Right lobe of liver (tissue), 4 donors: ENCODE data around the gene SLC38A3.

ENCODE experiments used
- POLR2A ChIP-seq: fragments of 450-650 bp; IDR thresholded peaks from one replicate; pipeline ENCODE4 v1.6.1; 2017; ENCODE audit warnings: antibody characterized with exemption, mild to moderate bottlenecking
- TF ChIP-seq, protein P1 (sequence below), 4 donors: fragments of 200-600 bp in 3 of 4; fragments of 450-650 bp in 1 of 4; IDR thresholded peaks; one replicate each; pipeline versions ENCODE4 v1.5.1 to v1.8.0; 2016 to 2022; ENCODE audit warnings: antibody characterized with exemption in 4 of 4, mild to moderate bottlenecking in 2 of 4
- donor health status: DM: no; HTN: no; CAD: no.
- donor health status: DM: no; HTN: no; CAD: no.
- donor health status: DM: no; HTN: yes; CAD: no.

- TF ChIP-seq, protein P1, sequence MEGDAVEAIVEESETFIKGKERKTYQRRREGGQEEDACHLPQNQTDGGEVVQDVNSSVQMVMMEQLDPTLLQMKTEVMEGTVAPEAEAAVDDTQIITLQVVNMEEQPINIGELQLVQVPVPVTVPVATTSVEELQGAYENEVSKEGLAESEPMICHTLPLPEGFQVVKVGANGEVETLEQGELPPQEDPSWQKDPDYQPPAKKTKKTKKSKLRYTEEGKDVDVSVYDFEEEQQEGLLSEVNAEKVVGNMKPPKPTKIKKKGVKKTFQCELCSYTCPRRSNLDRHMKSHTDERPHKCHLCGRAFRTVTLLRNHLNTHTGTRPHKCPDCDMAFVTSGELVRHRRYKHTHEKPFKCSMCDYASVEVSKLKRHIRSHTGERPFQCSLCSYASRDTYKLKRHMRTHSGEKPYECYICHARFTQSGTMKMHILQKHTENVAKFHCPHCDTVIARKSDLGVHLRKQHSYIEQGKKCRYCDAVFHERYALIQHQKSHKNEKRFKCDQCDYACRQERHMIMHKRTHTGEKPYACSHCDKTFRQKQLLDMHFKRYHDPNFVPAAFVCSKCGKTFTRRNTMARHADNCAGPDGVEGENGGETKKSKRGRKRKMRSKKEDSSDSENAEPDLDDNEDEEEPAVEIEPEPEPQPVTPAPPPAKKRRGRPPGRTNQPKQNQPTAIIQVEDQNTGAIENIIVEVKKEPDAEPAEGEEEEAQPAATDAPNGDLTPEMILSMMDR (IDR thresholded peaks at IDR 0.05): no peak
- no peak for TF ChIP-seq POLR2A
Measured at GRCh38 chr3:50203809-50204803, 965 bp upstream of the SLC38A3 start.
